K562 (cell line): ENCODE results near the gene CACTIN. TPM values are rescaled to one million over a fixed set of nuclear protein-coding genes. Genes with fewer than 3 reads are reported as not detected.

Source experiments
- ATAC-seq: fragments of 200-7000 bp; cut with Tn5 transposase; 3 replicates; pipeline ENCODE4 v1.9.1; 2020; ENCODE audit warnings: moderate library complexity
- BruUV-seq: library from RNA; stranded (reverse); fragments of 400-500 nt; replicated peaks from 2 replicates; lab custom pipeline; 2021; lab: Mats Ljungman, UMichigan
- CTCF ChIA-PET: fragments of 300-600 bp; formaldehyde crosslinking; extraction: SDS; loops from one replicate; lab custom pipeline; 2021; ENCODE audit warnings: low intra/inter-chr PET ratio; lab: Yijun Ruan, JAX
- POLR2A ChIA-PET: fragments of 300-600, 350-650 bp; sonication (Branson Sonifier 250); formaldehyde crosslinking; extraction: SDS; loops from one replicate; lab custom pipeline; 2021; ENCODE audit warnings: antibody characterized with exemption, inconsistent platforms; lab: Yijun Ruan, JAX
- DNase-seq, 4 experiments: peaks; one replicate each; pipeline versions ENCODE4 v3.0.0 to v3.0.0-alpha.2; 2011 to 2018; ENCODE audit warnings: low spot score in 3 of 4, mixed read lengths in 3 of 4; ENCODE audit errors: extremely low read depth in 1 of 4
- FAIRE-seq: peaks from 2 replicates; lab custom pipeline; 2011; peaks lifted over from hg19 to GRCh38; lab: Jason Lieb, UNC
- H2AFZ ChIP-seq: 2 replicates; pipeline ENCODE4 v1.6.0; 2011; ENCODE audit warnings: low read depth, low read length, control low read depth, inconsistent platforms
- H3K27ac ChIP-seq: fragments of 200-600 bp; 3 replicates; pipeline ENCODE4 v1.8.0; 2011; ENCODE audit warnings: low read depth, mild to moderate bottlenecking, control low read depth, inconsistent platforms, low read length, moderate library complexity, mixed read lengths; ENCODE audit errors: extremely low read depth
- H3K27me3 ChIP-seq, 2 experiments: fragments of 300-600 bp in 1 of 2; 2 replicates in 1 of 2; 3 replicates in 1 of 2; pipeline versions ENCODE4 v1.6.0 to v1.8.0; 2011; ENCODE audit warnings: inconsistent platforms in 2 of 2, low read length in 2 of 2, mild to moderate bottlenecking in 1 of 2, mixed read lengths in 1 of 2, moderate library complexity in 1 of 2; ENCODE audit not compliant: control insufficient read depth in 2 of 2, insufficient read depth in 2 of 2
- H3K36me3 ChIP-seq: fragments of 300-600 bp; 3 replicates; pipeline ENCODE4 v1.8.0; 2011; ENCODE audit warnings: mild to moderate bottlenecking, low read length, inconsistent platforms; ENCODE audit not compliant: control insufficient read depth, insufficient read depth
- H3K4me1 ChIP-seq, 2 experiments: fragments of 200-600 bp in 1 of 2; replicated peaks in 1 of 2; 2 replicates in 1 of 2; 3 replicates in 1 of 2; pipeline versions ENCODE4 v1.5.1 to v1.8.0; 2011; ENCODE audit warnings: inconsistent platforms in 2 of 2, low read length in 2 of 2, mild to moderate bottlenecking in 1 of 2, mixed read lengths in 1 of 2, moderate library complexity in 1 of 2; ENCODE audit not compliant: control insufficient read depth in 2 of 2, insufficient read depth in 2 of 2
- H3K4me2 ChIP-seq: 2 replicates; pipeline ENCODE4 v1.6.1; 2011; ENCODE audit warnings: low read length, control low read depth, inconsistent platforms, mixed read lengths; ENCODE audit not compliant: insufficient read depth
- H3K4me3 ChIP-seq: fragments of 200-600 bp; sonication (generic), shearing (Covaris generic); 2 replicates; pipeline ENCODE4 v1.5.1; 2016; ENCODE audit warnings: control low read depth, inconsistent platforms
- H3K79me2 ChIP-seq: fragments of 200-600 bp; 3 replicates; pipeline ENCODE4 v1.8.0; 2011; ENCODE audit warnings: low read length, inconsistent platforms; ENCODE audit not compliant: control insufficient read depth, insufficient read depth
- H3K9ac ChIP-seq, 2 experiments: 2 replicates each; pipeline versions ENCODE4 v1.6.0 to v1.6.1; 2011; ENCODE audit warnings: low read depth in 2 of 2, low read length in 2 of 2, control low read depth in 1 of 2, inconsistent platforms in 1 of 2, mild to moderate bottlenecking in 1 of 2, mixed read lengths in 1 of 2; ENCODE audit not compliant: insufficient read depth in 1 of 2
- H3K9me1 ChIP-seq: one replicate; pipeline ENCODE4 v1.6.0; 2011; ENCODE audit warnings: inconsistent platforms, mild to moderate bottlenecking, low read length, moderate library complexity; ENCODE audit not compliant: control insufficient read depth, insufficient read depth
- H3K9me3 ChIP-seq: replicated peaks from 2 replicates; pipeline ENCODE4 v1.5.1; 2011; ENCODE audit warnings: low read depth, low read length, inconsistent platforms; ENCODE audit not compliant: control insufficient read depth, insufficient read depth
- H4K20me1 ChIP-seq: replicated peaks from 2 replicates; pipeline ENCODE4 v1.6.1; 2011; ENCODE audit warnings: low read length, inconsistent platforms, mixed read lengths; ENCODE audit not compliant: control insufficient read depth, insufficient read depth
- DPF2 ChIP-seq: fragments of 450-650 bp; IDR thresholded peaks from 2 replicates; pipeline ENCODE4 v1.6.1; 2016
- ELF1 ChIP-seq: fragments of 200-800 bp; sonication (Bioruptor generic); IDR thresholded peaks from 2 replicates; pipeline ENCODE4 v1.6.1; 2016; ENCODE audit warnings: missing genetic modification characterization, missing compliant biosample characterization
- EP300 ChIP-seq: IDR thresholded peaks from 2 replicates; pipeline ENCODE4 v1.6.1; 2012; ENCODE audit warnings: low read length, improper control_type of control experiment
- FOXK2 ChIP-seq, 2 experiments: fragments of 450-650 bp; IDR thresholded peaks in 1 of 2; conservative IDR thresholded peaks in 1 of 2; 2 replicates each; pipeline ENCODE4 v1.6.1; 2016; ENCODE audit warnings: low read depth in 2 of 2, mild to moderate bottlenecking in 1 of 2
- HDAC1 ChIP-seq, 2 experiments: fragments of 450-650 bp; IDR thresholded peaks; 2 replicates each; pipeline ENCODE4 v1.6.1; 2016 to 2017; ENCODE audit warnings: inconsistent platforms in 1 of 2, mild to moderate bottlenecking in 1 of 2, moderate library complexity in 1 of 2
- LARP7 ChIP-seq: fragments of 450-650 bp; IDR thresholded peaks from 2 replicates; pipeline ENCODE4 v1.6.1; 2016
- MCM7 ChIP-seq, 2 experiments: fragments of 450-650 bp; IDR thresholded peaks; 2 replicates each; pipeline ENCODE4 v1.6.1; 2016 to 2018
- NKRF ChIP-seq: fragments of 450-650 bp; IDR thresholded peaks from 2 replicates; pipeline ENCODE4 v1.6.1; 2016; ENCODE audit warnings: borderline replicate concordance
- POLR2B ChIP-seq: fragments of 450-650 bp; IDR thresholded peaks from 2 replicates; pipeline ENCODE4 v1.6.1; 2018; ENCODE audit warnings: low read depth; ENCODE audit not compliant: partially characterized antibody
- RBM22 ChIP-seq: fragments of 200-400 bp; formaldehyde crosslinking; IDR thresholded peaks from 2 replicates; pipeline ENCODE4 v1.6.1; 2018; ENCODE audit warnings: low read length, low read depth; ENCODE audit not compliant: poor library complexity, severe bottlenecking
- SMARCA5 ChIP-seq: fragments of 450-650 bp; IDR thresholded peaks from 2 replicates; pipeline ENCODE4 v1.6.1; 2016
- TRIM24 ChIP-seq, 2 experiments: fragments of 450-650 bp; IDR thresholded peaks; 2 replicates each; pipeline ENCODE4 v1.6.1; 2016
- whole genome bisulfite sequencing: fragments of 100-300 bp; shearing (Covaris generic); methylation state at CpG from one replicate; pipeline ENCODE4 v1.1.6; 2016; ENCODE audit warnings: low coverage, mixed read lengths; ENCODE audit not compliant: insufficient coverage; ENCODE audit errors: missing lambda C conversion rate; 5-methylcytosine and 5-hydroxymethylcytosine counted together
- in situ Hi-C: fragments of 300-500 bp; cut with MboI; formaldehyde crosslinking; loops from 4 replicates; pipeline ENCODE4 v1.15.0; 2018; ENCODE audit warnings: inconsistent platforms, mixed read lengths
- intact Hi-C: fragments of 100-400 bp; cut with micrococcal nuclease; formaldehyde crosslinking; loops from 2 replicates; pipeline ENCODE4 v1.14.2; 2022
- polyA plus RNA-seq, 8 experiments: library from polyadenylated mRNA; depleted of rRNA in 4 of 8; stranded (reverse) in 5 of 8; unstranded in 3 of 8; fragments of >200 nt; fragmentation: Nextera tagmentation in 2 of 8; fragmentation: Illumina TruSeq in 1 of 8; extraction: Ambion mirVana in 2 of 8; extraction: Trizol in 1 of 8; gene quantifications; 2 replicates each; pipeline versions ENCODE4 v1.2.1 to v1.2.3, GENCODE V29; 2011 to 2014; ENCODE audit warnings: inconsistent platforms in 1 of 8, missing spikeins in 1 of 8
- total RNA-seq, 7 experiments: library from RNA; depleted of rRNA in 6 of 7; stranded (reverse); fragments of >200 nt in 6 of 7; fragmentation: Illumina TruSeq in 2 of 7; extraction: Trizol in 2 of 7; gene quantifications; 2 replicates each; pipeline versions ENCODE4 v1.2.1 to v1.2.3, GENCODE V29; 2011 to 2021; ENCODE audit warnings: low replicate concordance in 1 of 7
- TF ChIP-seq, protein P1 (sequence below), 2 experiments: fragments of 450-650 bp; conservative IDR thresholded peaks; 2 replicates each; pipeline ENCODE4 v1.6.1; 2017; ENCODE audit warnings: mild to moderate bottlenecking in 2 of 2, moderate library complexity in 2 of 2
- TF ChIP-seq, protein P2 (sequence below): fragments of 450-650 bp; IDR thresholded peaks from 2 replicates; pipeline ENCODE4 v1.7.1; 2018; ENCODE audit warnings: mild to moderate bottlenecking, low read depth; ENCODE audit not compliant: partially characterized antibody

The CACTIN gene
- total and polyA plus RNA-seq, 9 of the 15 experiments (the other 6 are each of a cell fraction or from before 2014, with no cell fraction given): 0.15 to 49.2 (median 15.0) TPM

GRCh38 chr19:3605361-3605760 is 21.2 kb downstream of the CACTIN start:
- H3K9me1 ChIP-seq: peaks cover 2% of the 10 kb centered on the region
- intact Hi-C loops (loop anchor here (10.0 kb wide), 1 partner anchor 61 kb away; no protein-coding TSS in a partner anchor), in situ Hi-C loops (no loop called here)
- H3K4me1 ChIP-seq: peaks cover 38 to 77% of the 10 kb centered on the region in 2 experiments
- peak overlapping the region; percentile 95; the same call in 1 of the 2 replicates for H2AFZ ChIP-seq
- no peaks in the 10 kb centered on the region; the same call in 1 of the 2 replicates for H3K9me3 ChIP-seq
- FAIRE-seq (no peak), DNase-seq (no peak), ATAC-seq (no peak)
- H3K79me2 ChIP-seq: peaks cover 44% of the 10 kb centered on the region
- peak overlapping the region; percentile 1; the same call in 1 of the 3 replicates for H3K27ac ChIP-seq
- POLR2A ChIA-PET: no interaction called here
- H3K27me3 ChIP-seq: no peaks in the 10 kb centered on the region
- CTCF ChIA-PET: no interaction called here
- 44% methylated on average over 3 of the region's 3 CpGs for WGBS
- H3K36me3 ChIP-seq: peaks cover 27% of the 10 kb centered on the region; the same call in 1 of the 3 replicates
- H4K20me1 ChIP-seq: no peaks in the 10 kb centered on the region
- peak overlapping the region; percentile 91 for H3K4me2 ChIP-seq
- peak overlapping the region; percentile 89 for H3K4me3 ChIP-seq
- BruUV-seq: TSS peak; percentile 71
- peak overlapping the region; percentile 80 to 92 for H3K9ac ChIP-seq
- TF ChIP-seq NKRF: peak; percentile 71
- TF ChIP-seq MCM7 (IDR thresholded peaks at IDR 0.05): peak in 1 of 2 experiments; percentile 57; a peak in 1 of 4 replicates
- TF ChIP-seq FOXK2 (conservative IDR thresholded peaks at IDR 0.05 in 1 of 2, IDR thresholded peaks at IDR 0.05 in 1 of 2; ENCODE audit: low read depth in 2 of 2): peak in 1 of 2 experiments; percentile 69; a peak in 2 of 4 replicates
- TF ChIP-seq POLR2B: peak; percentile 14
- TF ChIP-seq EP300: no peak
- 0 out of 2 replicates have a peak, but pooled peaks have one; percentile 48 for TF ChIP-seq LARP7
- TF ChIP-seq, protein P1, sequence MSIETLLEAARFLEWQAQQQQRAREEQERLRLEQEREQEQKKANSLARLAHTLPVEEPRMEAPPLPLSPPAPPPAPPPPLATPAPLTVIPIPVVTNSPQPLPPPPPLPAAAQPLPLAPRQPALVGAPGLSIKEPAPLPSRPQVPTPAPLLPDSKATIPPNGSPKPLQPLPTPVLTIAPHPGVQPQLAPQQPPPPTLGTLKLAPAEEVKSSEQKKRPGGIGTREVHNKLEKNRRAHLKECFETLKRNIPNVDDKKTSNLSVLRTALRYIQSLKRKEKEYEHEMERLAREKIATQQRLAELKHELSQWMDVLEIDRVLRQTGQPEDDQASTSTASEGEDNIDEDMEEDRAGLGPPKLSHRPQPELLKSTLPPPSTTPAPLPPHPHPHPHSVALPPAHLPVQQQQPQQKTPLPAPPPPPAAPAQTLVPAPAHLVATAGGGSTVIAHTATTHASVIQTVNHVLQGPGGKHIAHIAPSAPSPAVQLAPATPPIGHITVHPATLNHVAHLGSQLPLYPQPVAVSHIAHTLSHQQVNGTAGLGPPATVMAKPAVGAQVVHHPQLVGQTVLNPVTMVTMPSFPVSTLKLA (conservative IDR thresholded peaks at IDR 0.05): peak in 1 of 2 experiments; percentile 10; a peak in 1 of 4 replicates
- 0 out of 2 replicates have a peak, but pooled peaks have one; percentile 37 for TF ChIP-seq DPF2
- 0 out of 4 replicates have a peak, but pooled peaks of 1 of the 2 experiments have one; percentile 18 for TF ChIP-seq TRIM24 (IDR thresholded peaks at IDR 0.05)
- TF ChIP-seq RBM22: no peak
- TF ChIP-seq HDAC1 (IDR thresholded peaks at IDR 0.05): peak in 1 of 2 experiments; percentile 55; a peak in 1 of 4 replicates
- TF ChIP-seq ELF1 (tag): no peak
- peak; percentile 22; the same call in 1 of the 2 replicates for TF ChIP-seq SMARCA5
- TF ChIP-seq, protein P2, sequence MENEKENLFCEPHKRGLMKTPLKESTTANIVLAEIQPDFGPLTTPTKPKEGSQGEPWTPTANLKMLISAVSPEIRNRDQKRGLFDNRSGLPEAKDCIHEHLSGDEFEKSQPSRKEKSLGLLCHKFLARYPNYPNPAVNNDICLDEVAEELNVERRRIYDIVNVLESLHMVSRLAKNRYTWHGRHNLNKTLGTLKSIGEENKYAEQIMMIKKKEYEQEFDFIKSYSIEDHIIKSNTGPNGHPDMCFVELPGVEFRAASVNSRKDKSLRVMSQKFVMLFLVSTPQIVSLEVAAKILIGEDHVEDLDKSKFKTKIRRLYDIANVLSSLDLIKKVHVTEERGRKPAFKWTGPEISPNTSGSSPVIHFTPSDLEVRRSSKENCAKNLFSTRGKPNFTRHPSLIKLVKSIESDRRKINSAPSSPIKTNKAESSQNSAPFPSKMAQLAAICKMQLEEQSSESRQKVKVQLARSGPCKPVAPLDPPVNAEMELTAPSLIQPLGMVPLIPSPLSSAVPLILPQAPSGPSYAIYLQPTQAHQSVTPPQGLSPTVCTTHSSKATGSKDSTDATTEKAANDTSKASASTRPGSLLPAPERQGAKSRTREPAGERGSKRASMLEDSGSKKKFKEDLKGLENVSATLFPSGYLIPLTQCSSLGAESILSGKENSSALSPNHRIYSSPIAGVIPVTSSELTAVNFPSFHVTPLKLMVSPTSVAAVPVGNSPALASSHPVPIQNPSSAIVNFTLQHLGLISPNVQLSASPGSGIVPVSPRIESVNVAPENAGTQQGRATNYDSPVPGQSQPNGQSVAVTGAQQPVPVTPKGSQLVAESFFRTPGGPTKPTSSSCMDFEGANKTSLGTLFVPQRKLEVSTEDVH: peak; percentile 5
